Neural progenitor cell (in vitro differentiated cells): ENCODE measurements around the gene CHCHD10.

Experiments used
- CTCF ChIP-seq: fragments of 200-600 bp; sonication (generic); IDR thresholded peaks from 2 replicates; pipeline ENCODE4 v1.5.1; 2017; ENCODE audit warnings: antibody characterized with exemption, mild to moderate bottlenecking
- EZH2 ChIP-seq: fragments of 200-600 bp; sonication (generic); IDR thresholded peaks from 2 replicates; pipeline ENCODE4 v1.6.1; 2017; ENCODE audit warnings: antibody characterized with exemption, mild to moderate bottlenecking, moderate library complexity

GRCh38 chr22:23784215-23784732 is 16.5 kb upstream of the CHCHD10 start:
- TF ChIP-seq CTCF, result no peak
- TF ChIP-seq EZH2, result no peak
